A673 (cell line): ENCODE results near the gene TEKT2. TPM values are rescaled to one million over a fixed set of nuclear protein-coding genes. Genes with fewer than 3 reads are reported as not detected.

Source experiments
- BruUV-seq: library from RNA; stranded (reverse); fragments of 400-500 nt; replicated peaks from 2 replicates; lab custom pipeline; 2021; lab: Mats Ljungman, UMichigan
- CTCF ChIA-PET: fragments of 300-600 bp; sonication (Branson Sonifier 250); formaldehyde crosslinking; loops from one replicate; lab custom pipeline; 2022; ENCODE audit warnings: antibody characterized with exemption; lab: Charles Lee
- POLR2A ChIA-PET: fragments of 300-600 bp; sonication (Branson Sonifier 250); formaldehyde crosslinking; loops from one replicate; lab custom pipeline; 2022; ENCODE audit warnings: antibody characterized with exemption; ENCODE audit not compliant: low non-redundant PET; lab: Charles Lee
- DNase-seq: peaks from one replicate; pipeline ENCODE4 v3.0.0-alpha.2; 2015; ENCODE audit warnings: low spot score
- H3K27ac ChIP-seq: fragments of 200-600 bp; sonication (generic); 2 replicates; pipeline ENCODE4 v1.5.1; 2016; ENCODE audit warnings: mixed run types, low read depth, mild to moderate bottlenecking, mixed read lengths, antibody characterized with exemption, low read length; ENCODE audit not compliant: poor library complexity, severe bottlenecking
- H3K27me3 ChIP-seq: fragments of 200-600 bp; sonication (generic); replicated peaks from 2 replicates; pipeline ENCODE4 v1.6.1; 2017; ENCODE audit warnings: mixed run types, low read depth, mild to moderate bottlenecking, mixed read lengths, antibody characterized with exemption, low read length; ENCODE audit not compliant: insufficient read depth, poor library complexity
- H3K36me3 ChIP-seq: fragments of 200-600 bp; sonication (generic); 2 replicates; pipeline ENCODE4 v1.6.1; 2016; ENCODE audit warnings: mixed run types, mild to moderate bottlenecking, mixed read lengths, antibody characterized with exemption, low read length; ENCODE audit not compliant: insufficient read depth, poor library complexity, severe bottlenecking
- H3K4me1 ChIP-seq: fragments of 200-600 bp; sonication (generic); 2 replicates; pipeline ENCODE4 v1.6.1; 2017; ENCODE audit warnings: mixed run types, mild to moderate bottlenecking, mixed read lengths, antibody characterized with exemption, low read length; ENCODE audit not compliant: insufficient read depth, poor library complexity, severe bottlenecking
- H3K4me3 ChIP-seq: fragments of 200-600 bp; sonication (generic); 2 replicates; pipeline ENCODE4 v1.5.1; 2016; ENCODE audit warnings: low read depth, mixed run types, mild to moderate bottlenecking, mixed read lengths, low read length; ENCODE audit not compliant: poor library complexity, severe bottlenecking
- H3K9me3 ChIP-seq: fragments of 200-600 bp; sonication (generic); 2 replicates; pipeline ENCODE4 v1.6.1; 2016; ENCODE audit warnings: mixed run types, low read depth, mild to moderate bottlenecking, mixed read lengths, antibody characterized with exemption, low read length; ENCODE audit not compliant: poor library complexity, severe bottlenecking
- EZH2 ChIP-seq: fragments of 200-600 bp; sonication (generic); IDR thresholded peaks from 2 replicates; pipeline ENCODE4 v1.6.1; 2017; ENCODE audit warnings: borderline replicate concordance, low read depth, mild to moderate bottlenecking, mixed read lengths, antibody characterized with exemption, low read length; ENCODE audit not compliant: poor library complexity, severe bottlenecking
- intact Hi-C: fragments of 100-400 bp; cut with micrococcal nuclease; formaldehyde crosslinking; loops from one replicate; pipeline ENCODE4 v1.10.0; 2022; ENCODE audit not compliant: unreplicated experiment
- total RNA-seq: library from RNA; stranded (reverse); gene quantifications from 2 replicates; pipeline ENCODE4 v1.2.3, GENCODE V29; 2021
- TF ChIP-seq, protein P1 (sequence below): fragments of 300-800, 200-600 bp; sonication (generic); conservative IDR thresholded peaks from 2 replicates; pipeline ENCODE4 v1.5.1; 2017; ENCODE audit warnings: low read depth, mild to moderate bottlenecking, antibody characterized with exemption, low read length, moderate library complexity, mixed read lengths

The TEKT2 gene
- total RNA-seq, 1 experiment from 2014 or later, result 2.8 TPM

GRCh38 chr1:36040238-36040637, 43.7 kb upstream of the TEKT2 start:
- H3K27ac ChIP-seq, result no peak overlapping the region
- peaks cover 40% of the 10 kb centered on the region for H3K36me3 ChIP-seq
- no peak overlapping the region for H3K4me3 ChIP-seq
- ChIA-PET CTCF (no interaction called here), POLR2A (no interaction called here)
- BruUV-seq, result no TSS peak
- H3K27me3 ChIP-seq, result no peaks in the 10 kb centered on the region
- no peak for TF ChIP-seq EZH2
- TF ChIP-seq, protein P1, sequence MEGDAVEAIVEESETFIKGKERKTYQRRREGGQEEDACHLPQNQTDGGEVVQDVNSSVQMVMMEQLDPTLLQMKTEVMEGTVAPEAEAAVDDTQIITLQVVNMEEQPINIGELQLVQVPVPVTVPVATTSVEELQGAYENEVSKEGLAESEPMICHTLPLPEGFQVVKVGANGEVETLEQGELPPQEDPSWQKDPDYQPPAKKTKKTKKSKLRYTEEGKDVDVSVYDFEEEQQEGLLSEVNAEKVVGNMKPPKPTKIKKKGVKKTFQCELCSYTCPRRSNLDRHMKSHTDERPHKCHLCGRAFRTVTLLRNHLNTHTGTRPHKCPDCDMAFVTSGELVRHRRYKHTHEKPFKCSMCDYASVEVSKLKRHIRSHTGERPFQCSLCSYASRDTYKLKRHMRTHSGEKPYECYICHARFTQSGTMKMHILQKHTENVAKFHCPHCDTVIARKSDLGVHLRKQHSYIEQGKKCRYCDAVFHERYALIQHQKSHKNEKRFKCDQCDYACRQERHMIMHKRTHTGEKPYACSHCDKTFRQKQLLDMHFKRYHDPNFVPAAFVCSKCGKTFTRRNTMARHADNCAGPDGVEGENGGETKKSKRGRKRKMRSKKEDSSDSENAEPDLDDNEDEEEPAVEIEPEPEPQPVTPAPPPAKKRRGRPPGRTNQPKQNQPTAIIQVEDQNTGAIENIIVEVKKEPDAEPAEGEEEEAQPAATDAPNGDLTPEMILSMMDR, result no peak
- no peak for DNase-seq
- no peaks in the 10 kb centered on the region for H3K4me1 ChIP-seq
- H3K9me3 ChIP-seq, result no peaks in the 10 kb centered on the region
- intact Hi-C loops, result no loop called here

GRCh38 chr1:36051821-36052220, 32.1 kb upstream of the TEKT2 start:
- TF ChIP-seq, protein P1, result no peak
- Histone ChIP-seq H3K4me1 (no peaks in the 10 kb centered on the region), H3K36me3 (no peaks in the 10 kb centered on the region), H3K9me3 (no peaks in the 10 kb centered on the region), H3K27ac (no peak overlapping the region), H3K27me3 (no peaks in the 10 kb centered on the region), H3K4me3 (no peak overlapping the region)
- intact Hi-C loops, result no loop called here
- CTCF ChIA-PET, result no interaction called here
- no peak for DNase-seq
- BruUV-seq, result no TSS peak
- POLR2A ChIA-PET, result no interaction called here

DNA sequence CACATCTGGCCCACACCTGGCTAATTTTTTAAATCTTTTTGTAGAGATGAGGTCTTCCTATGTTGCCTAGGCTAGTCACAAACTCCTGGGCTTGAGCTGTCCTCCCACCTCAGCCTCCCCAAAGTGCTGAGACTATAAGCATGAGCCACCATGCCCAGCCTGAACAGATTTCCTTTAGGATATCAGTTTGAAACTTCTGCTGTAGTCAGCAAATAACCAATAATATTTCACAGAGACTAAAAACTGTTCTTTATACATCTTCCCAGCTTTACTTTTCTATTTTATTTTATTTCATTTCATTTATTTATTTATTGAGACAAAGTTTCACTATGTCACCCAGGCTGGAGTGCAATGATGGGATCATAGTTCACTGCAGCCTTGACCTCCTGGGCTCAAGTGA, 29.9 kb upstream of the TEKT2 start:
- DNase-seq, result no peak
- Histone ChIP-seq H3K27ac (no peak overlapping the region), H3K27me3 (no peaks in the 10 kb centered on the region), H3K36me3 (no peaks in the 10 kb centered on the region), H3K9me3 (no peaks in the 10 kb centered on the region), H3K4me3 (no peak overlapping the region), H3K4me1 (no peaks in the 10 kb centered on the region)
- intact Hi-C loops, result no loop called here
- ChIA-PET POLR2A (no interaction called here), CTCF (no interaction called here)
- no TSS peak for BruUV-seq
- TF ChIP-seq, protein P1, result no peak
- TF ChIP-seq EZH2, result no peak
